Right ventricle myocardium superior (tissue), 1 donor: ENCODE results near the gene SERPINE1. TPM values are rescaled to one million over a fixed set of nuclear protein-coding genes. Genes with fewer than 3 reads are reported as not detected.
"Not testable (repeated sequence)": the region's sequence is repeated elsewhere in the genome, so short reads cannot be mapped to it uniquely, and the experiment has no call there.

ENCODE experiments used
- ATAC-seq: fragments of 200-7000 bp; cut with Tn5 transposase; one replicate; pipeline ENCODE4 v1.9.1; 2020; ENCODE audit warnings: mild to moderate bottlenecking; ENCODE audit not compliant: poor library complexity
- DNase-seq: peaks from one replicate; pipeline ENCODE4 v3.0.0-alpha.2; 2020
- intact Hi-C: fragments of 100-400 bp; cut with DNase I; formaldehyde crosslinking; loops from one replicate; pipeline ENCODE4 v1.11.2; 2022
- total RNA-seq: library from RNA; stranded (reverse); fragmentation: NEBNext Ultra II Directional; extraction: Animal tissue kit (Norgen Biotek cat#: 25700); gene quantifications from one replicate; pipeline ENCODE4 v1.2.1, GENCODE V29; 2021
- donor health status: DM: no; HTN: yes; CAD: no; lungs with severe emphysema.

The SERPINE1 gene
- total RNA-seq, 1 donor from 2014 or later = 1.6 TPM

DNA sequence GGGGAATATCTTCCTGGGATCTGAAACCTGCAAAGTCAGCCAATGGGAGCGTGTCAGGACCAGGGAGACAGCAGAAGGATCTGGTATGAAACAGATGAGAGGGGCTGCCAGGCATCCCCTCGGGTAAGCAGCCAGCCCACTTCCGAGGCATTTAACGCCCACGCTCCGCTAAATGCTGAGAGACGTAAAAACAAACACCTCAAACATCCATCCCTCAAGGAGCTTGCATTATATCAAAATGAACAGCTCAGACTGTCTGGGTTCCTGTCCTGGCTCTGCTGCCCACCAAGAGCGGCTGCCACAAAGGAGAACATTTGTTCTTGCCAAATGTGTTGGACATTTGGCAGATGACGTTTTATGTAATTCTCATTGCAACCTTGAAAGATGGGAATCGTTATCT is 7.0 kb upstream of the SERPINE1 start:
- DNase-seq (no peak), ATAC-seq (no peak)

DNA sequence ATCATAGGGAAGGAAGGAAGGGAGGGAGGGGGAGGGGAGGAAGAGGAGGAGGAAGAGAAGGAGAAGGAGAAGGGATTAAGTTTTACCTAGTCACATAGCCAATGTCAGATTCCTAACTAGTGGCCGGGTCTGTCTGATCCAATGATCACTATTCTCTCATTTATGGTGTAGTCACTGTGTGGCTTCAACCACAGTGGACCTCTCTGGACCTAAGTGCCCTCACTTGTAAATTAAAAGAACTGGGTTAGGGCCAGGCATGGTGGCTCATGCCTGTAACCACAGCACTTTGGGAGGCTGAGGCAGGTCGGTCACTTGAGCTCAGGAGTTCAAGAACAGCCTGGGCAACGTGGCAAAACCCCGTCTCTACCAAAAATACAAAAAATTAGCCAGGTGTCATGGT is 6.6 kb upstream of the SERPINE1 start:
- intact Hi-C loops = no loop called here
- ATAC-seq = no peak
- DNase-seq = no peak

More for the DNA sequence above, 7.0 kb upstream of the SERPINE1 start:
- intact Hi-C loops = no loop called here

DNA sequence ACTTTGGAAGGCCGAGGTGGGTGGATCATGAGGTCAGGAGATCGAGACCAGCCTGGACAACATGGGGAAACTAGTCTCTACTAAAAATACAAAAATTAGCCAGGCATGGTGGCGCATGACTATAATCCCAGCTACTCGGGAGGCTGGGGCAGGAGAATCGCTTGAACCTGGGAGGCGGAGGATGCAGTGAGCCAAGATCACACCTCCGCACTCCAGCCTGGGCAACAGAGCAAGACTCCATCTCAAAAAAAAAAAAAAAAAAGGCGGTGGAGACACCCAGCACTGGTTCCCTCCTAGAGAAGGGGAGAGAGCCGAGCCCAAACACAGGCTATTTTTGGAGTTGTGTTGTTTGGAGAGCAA is 5.3 kb upstream of the SERPINE1 start:
- ATAC-seq, DNase-seq, intact Hi-C loops: not testable (repeated sequence)

DNA sequence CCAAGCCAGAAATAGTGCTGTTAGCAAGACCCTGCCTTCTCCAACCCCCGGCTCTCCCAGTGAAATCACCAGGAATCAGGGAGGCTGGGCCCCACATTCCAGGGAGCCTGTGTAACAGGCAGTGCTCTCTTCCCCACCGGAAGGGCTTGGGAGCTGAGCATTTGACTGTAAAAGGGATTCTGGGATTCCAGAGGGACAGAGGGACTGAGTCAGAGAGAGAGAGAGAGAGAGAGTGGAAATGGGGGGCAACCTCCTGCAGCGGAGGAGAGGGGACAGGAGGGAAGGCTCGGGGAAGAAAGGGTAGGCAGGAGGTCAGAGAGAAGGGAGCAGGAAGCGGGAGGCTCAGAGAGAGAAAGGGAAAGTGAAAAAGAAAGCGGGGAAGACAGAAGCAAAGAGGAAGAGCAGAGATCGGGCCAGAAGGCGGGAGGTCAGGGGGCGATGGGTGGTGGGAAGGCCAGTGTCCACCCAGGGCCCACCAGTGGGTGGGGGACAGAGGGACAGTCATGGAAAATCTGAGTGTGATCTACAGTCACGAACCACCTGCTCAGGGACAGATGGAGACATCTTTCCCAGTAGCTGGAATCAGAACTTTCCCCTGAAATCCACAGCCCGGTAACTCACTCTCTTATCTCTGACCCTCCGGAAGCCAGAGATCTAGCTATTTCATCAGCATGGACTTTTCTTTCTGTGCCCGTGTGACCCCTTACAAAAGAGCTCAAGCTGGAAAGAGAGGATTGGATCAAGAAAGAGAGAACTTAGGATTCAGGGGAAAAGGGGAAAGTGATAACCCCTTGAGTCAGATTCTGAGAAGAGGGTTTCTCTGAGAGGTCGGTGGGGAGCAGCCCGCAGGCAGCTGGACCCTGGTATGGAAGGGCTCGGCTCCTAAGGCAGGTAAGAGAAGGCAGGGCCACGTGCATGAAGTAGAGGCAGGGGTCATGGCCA is 4.6 kb upstream of the SERPINE1 start:
- ATAC-seq (peak; percentile 75), DNase-seq (peak; percentile 80)
- intact Hi-C loops = no loop called here

DNA sequence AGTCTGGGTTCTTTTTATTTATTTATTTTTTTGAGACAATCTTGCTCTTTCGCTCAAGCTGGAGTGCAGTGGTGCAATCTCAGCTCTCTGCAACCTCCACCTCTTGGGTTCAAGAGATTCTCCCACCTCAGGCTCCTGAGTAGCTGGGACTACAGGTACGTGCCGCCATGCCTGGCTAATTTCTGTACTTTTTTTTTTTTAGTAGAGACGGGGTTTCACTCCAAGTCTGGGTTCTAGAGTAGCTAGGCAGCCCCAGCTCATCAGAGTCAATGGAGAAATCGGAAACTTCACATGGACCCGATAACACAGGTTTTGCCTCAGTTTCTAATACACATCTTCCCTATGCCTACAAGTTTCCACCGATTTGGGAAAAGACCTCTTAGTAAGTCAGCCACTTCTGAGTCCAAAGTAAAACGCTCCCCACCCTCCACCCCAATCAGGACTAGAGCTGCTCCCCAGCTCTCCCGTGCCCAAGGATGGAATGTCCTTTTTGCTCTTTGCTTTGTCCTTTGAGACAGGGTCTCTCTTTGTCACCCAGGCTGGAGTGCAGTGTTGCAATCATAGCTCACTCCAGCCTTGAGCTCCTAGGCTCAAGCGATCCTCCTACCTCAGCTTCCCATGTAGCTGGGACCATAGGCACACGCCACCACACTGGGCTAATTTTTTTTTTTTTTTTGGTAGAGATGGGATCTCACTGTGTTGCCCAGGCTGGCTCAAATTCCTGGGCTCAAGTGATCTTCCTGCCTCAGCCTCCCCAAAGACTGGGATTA is 3.8 kb upstream of the SERPINE1 start:
- ATAC-seq = no peak
- no peak for DNase-seq
- intact Hi-C loops = no loop called here

DNA sequence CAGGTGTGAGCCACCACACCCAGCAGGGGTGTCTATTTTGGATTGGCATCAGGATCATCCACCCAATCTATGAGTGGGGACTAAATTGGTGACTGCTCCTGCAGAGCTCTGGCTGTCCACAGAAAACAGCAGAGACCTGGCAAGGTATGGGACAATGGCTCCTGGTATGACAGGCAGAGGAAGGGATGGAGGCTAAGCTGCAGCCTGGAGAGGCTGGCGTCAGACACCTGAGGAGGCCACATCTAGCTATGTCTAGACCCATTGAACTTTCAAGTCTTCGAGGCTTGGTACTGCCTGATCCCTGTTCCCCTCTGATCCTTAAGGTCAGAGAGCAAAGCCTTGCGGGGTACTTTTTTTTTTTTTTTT is 3.2 kb upstream of the SERPINE1 start:
- intact Hi-C loops = no loop called here
- no peak for ATAC-seq
- DNase-seq = no peak

DNA sequence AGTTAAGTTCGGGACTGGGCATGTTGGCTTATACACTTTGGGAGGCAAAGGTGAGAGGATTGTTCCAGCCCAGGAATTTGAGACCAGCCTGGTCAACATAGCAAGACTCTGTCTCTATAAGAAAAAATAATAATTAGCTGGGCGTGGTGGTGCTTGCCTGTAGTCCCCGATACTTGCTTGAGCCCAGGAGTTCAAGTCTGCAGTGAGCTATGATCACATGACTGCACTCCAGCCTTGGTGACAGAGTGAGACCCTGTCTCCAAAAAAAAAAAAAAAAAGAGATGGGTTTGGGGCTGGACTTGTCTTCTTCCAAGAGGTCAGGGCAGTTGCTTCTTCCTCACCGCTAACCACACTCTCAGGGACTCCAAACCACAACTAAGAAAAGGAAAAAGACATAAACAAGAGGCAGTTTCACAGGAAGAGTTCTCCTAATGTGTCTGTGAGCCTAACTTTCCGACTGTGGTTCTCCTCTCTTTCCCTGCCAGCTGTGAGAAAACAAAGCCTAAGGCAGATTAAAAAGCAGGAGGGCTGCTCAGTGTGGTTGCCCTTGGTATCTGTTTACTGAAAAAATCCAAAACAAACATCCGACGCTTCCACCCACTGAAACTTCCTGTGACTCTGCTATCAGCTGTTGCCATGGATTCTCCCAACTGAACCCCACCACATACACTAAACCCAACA is 2.4 kb upstream of the SERPINE1 start:
- intact Hi-C loops = no loop called here
- ATAC-seq = no peak
- no peak for DNase-seq

DNA sequence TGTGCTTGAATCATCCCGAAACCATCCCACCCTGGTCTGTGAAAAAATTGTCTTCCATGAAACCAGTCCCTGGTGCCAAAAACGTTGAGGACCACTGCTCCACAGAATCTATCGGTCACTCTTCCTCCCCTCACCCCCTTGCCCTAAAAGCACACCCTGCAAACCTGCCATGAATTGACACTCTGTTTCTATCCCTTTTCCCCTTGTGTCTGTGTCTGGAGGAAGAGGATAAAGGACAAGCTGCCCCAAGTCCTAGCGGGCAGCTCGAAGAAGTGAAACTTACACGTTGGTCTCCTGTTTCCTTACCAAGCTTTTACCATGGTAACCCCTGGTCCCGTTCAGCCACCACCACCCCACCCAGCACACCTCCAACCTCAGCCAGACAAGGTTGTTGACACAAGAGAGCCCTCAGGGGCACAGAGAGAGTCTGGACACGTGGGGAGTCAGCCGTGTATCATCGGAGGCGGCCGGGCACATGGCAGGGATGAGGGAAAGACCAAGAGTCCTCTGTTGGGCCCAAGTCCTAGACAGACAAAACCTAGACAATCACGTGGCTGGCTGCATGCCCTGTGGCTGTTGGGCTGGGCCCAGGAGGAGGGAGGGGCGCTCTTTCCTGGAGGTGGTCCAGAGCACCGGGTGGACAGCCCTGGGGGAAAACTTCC is 784 bp upstream of the SERPINE1 start:
- intact Hi-C loops = no loop called here
- DNase-seq (peak; percentile 80), ATAC-seq (peak; percentile 54)

DNA sequence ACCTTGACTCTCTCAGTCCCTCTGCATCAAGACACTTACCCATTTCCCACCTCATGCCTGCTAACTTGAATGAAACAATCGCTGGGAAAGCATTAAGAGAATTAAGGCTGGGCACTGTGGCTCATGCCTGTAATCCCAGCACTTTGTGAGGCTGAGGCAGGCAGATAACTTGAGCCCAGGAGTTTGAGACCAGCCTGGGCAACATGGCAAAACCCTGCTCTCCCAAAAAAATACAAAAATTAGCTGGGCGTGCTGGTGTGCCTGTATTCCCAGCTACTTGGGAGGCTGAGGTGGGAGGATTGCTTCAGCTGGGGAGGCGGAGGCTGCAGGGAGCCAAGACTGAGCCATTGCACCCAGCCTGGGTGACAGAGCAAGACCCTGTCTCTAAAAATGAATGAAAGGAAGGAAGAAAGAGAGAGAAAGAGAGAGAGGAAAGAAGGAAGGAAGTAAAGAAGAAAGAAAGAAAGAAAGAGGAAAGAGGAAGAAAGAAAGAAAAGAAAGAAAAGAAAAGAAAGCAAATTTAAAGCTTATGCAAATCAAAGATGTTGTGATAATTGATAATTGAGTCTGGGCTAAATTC is 646 bp downstream of the SERPINE1 start:
- ATAC-seq = no peak
- intact Hi-C loops = no loop called here

DNA sequence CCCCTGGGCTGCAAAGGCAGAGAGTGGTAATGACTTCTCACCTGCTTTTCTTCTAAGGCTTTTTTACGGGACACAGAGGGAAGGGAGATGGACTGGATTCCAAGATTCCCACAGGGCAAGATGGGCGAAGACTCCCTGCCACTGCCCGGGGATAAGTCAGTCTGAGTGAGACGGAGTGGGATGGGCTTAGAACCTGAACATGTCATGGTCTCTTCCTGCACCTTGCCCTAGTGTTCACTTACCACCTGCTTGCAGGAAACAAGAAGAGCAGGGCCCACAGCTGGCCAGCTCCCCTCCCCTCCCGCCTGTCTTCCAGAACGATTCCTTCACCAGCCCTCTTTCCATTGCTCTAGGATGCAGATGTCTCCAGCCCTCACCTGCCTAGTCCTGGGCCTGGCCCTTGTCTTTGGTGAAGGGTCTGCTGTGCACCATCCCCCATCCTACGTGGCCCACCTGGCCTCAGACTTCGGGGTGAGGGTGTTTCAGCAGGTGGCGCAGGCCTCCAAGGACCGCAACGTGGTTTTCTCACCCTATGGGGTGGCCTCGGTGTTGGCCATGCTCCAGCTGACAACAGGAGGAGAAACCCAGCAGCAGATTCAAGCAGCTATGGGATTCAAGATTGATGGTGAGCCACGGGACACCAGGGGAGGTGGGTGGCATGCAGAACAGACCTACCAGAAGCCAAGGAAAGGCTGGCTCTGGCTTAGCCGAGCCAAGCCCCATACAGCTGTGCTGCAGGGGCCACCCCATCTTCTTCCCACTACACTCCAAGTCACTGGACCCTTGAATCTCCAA is 1.3 kb downstream of the SERPINE1 start:
- ATAC-seq (no peak), DNase-seq (no peak)
- intact Hi-C loops = no loop called here

More for the DNA sequence above, 646 bp downstream of the SERPINE1 start:
- DNase-seq = no peak

DNA sequence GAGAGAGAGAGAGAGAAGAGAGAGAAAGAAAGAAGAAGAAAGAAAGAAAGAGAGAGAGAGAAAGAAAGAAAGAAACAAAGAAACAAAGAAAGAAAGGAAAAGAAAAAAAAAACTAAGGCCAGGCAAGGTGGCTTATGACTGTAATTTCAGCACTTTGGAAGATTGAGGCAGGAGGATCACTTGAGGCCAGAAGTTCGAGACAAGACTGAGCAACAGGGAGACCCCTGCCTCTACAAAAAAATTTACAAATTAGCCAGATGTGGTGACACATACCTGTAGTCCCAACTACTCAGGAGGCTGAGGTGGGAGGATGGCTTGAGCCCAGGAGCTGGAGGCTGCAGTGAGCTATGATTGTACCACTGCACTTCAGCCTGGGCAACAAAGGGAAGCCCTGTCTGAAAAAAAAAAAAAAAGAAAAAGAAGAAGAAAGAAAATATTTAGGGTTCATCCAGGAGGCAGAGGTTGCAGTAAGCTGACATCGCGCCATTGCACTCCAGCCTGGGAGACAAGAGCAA is 2.8 kb downstream of the SERPINE1 start:
- intact Hi-C loops = loop anchor here (10.0 kb wide), 1 partner anchor 235 kb away; the partner anchor contains the start of gene ACHE
- DNase-seq (no peak), ATAC-seq (no peak)

DNA sequence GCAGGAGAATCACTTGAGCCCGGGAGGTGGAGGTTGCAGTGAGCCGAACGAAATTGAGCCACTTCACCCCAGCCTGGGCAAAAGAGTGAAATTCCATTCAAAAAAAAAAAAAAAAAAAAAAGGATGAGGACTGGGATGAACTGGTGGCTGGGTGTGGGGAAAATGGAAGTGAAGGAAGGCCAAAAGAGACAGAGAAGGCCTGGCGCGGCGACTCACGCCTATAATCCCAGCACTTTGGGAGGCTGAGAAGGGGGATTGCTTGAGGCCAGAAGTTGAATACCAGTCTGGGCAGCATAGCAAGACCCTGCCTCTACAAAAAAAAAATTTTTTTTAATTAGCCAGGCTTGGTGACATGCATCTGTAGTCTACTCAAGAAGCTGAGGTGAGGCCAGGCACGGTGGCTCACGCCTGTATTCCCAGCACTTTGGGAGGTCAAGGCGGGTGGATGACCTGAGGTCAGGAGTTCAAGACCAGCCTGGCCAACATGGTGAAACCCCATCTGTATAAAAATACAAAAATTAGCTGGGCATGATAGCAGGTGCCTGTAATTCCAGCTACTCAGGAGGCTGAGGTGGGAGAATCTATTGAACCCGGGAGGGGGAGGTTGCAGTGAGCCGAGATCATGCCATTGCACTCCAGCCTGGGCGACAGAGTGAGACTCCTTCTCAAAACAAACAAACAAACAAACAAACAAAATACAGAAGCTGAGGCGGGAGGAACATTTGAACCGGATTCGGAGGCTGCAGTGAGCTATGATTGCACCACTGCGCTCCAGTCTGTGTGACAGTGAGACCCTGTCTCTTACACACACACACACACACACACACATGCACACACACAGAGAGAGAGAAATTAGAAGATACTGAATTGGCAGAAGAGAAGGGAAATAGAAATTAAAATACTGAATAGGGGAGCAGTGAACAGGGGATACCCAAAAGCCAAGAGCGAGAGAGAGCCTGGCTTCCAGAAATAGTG is 6.0 kb downstream of the SERPINE1 start:
- ATAC-seq = not testable (repeated sequence)
- intact Hi-C loops = loop anchor here (10.0 kb wide), 1 partner anchor 238 kb away; the partner anchor contains the start of gene ACHE

DNA sequence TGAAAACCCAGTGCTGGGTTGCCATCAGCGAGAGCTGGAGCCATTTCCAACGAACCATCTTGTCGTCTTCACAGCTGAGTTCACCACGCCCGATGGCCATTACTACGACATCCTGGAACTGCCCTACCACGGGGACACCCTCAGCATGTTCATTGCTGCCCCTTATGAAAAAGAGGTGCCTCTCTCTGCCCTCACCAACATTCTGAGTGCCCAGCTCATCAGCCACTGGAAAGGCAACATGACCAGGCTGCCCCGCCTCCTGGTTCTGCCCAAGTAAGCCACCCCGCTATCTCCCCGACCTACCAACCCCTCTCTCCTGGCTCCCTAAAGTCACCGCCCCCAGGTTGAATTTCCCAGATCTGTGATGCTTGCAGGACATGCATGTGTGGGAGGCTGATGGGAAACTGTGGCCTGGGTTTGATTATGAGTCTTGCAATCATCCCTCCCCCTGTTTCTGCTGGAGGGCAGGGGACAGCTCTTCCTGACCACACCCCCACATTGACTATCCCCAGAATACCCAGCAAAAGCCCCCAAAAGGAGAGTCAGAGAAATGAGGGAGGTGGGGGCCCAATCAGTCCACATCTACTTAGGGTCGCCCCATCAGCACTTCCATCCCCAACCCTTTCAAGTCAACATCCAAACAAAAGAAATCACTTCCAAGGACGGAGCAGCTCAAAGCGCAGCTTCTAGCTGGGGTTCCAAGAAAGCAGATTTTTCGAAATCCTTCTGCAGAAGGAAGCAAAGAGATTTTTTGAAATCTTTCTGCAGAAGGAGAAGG is 6.9 kb downstream of the SERPINE1 start:
- DNase-seq = no peak
- intact Hi-C loops = loop anchor here (10.0 kb wide), 1 partner anchor 239 kb away; the partner anchor contains the start of gene ACHE
- ATAC-seq = no peak

More for the DNA sequence above, 6.0 kb downstream of the SERPINE1 start:
- DNase-seq = not testable (repeated sequence)

DNA sequence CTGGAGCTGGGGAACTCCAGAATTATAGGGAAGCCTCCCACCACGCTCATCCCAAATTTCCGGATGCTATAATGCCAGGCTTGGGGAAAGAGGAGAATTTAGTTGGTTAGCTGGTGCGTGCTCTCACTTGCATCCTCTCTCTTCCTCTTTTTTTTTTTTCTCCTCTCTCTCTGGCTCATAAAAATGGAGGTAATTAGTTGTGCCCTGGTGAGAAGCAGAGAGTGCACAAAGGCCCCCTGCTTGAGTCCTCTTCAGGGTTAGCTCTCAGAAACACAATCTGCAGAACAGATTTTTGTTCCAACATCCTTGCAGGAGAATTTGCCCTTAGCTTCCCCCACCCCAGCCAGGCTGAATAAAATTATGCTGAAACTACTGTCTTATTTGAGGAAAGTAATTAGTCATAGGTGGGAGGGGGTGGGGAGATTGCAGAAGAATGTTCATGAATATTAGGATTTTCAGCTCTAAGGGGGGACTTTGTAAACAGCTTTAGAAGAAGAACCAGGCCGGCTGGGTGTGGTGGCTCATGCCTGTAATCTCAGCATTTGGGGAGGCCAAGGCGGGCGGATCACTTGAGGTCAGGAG is 7.6 kb downstream of the SERPINE1 start:
- DNase-seq (no peak), ATAC-seq (no peak)
- intact Hi-C loops = loop anchor here (10.0 kb wide), 1 partner anchor 240 kb away; the partner anchor contains the start of gene ACHE

DNA sequence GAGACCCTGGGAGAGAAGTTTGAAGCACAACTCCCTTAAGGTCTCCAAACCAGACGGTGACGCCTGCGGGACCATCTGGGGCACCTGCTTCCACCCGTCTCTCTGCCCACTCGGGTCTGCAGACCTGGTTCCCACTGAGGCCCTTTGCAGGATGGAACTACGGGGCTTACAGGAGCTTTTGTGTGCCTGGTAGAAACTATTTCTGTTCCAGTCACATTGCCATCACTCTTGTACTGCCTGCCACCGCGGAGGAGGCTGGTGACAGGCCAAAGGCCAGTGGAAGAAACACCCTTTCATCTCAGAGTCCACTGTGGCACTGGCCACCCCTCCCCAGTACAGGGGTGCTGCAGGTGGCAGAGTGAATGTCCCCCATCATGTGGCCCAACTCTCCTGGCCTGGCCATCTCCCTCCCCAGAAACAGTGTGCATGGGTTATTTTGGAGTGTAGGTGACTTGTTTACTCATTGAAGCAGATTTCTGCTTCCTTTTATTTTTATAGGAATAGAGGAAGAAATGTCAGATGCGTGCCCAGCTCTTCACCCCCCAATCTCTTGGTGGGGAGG is 10.8 kb downstream of the SERPINE1 start:
- ATAC-seq (peak; percentile 34), DNase-seq (no peak)
- intact Hi-C loops = loop anchor here (2.0 to 10.0 kb wide), 2 partner anchors 43 to 243 kb away; partner anchors contain the start of gene ACHE
